ENCODE measurements around the gene SCYGR8. TPM values are rescaled to one million over a fixed set of nuclear protein-coding genes. Genes with fewer than 3 reads are reported as not detected.

The SCYGR8 gene
- total RNA-seq, 1 donor from 2014 or later, result not detected

DNA sequence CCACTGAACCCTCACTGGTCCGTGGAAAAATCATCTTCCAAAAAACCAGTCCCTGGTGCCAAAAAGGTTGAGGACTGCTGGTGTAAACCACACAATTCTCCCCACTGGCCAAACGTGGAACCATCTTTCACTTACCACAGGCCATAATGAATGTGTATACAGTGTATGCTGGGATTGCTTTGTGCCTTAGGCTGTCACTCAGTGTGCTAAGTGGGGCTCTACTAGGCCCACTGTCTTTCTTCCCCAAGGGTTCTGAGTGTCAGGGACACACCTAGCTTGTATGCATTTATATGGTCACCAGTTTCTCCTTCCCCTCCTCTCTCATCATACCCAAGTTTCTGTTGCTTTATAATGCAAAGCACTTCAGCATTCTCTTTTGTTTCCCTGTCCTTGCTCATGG, 27.2 kb downstream of the SCYGR8 start:
- Mint-ChIP-seq H3K36me3 (ENCODE audit: insufficient read depth) (no peaks in the 10 kb centered on the region), H3K4me3 (ENCODE audit: low read depth) (no peak overlapping the region), H3K27me3 (no peaks in the 10 kb centered on the region), H3K27ac (no peak overlapping the region), H3K4me1 (ENCODE audit: low read depth) (peaks cover 26% of the 10 kb centered on the region), H3K9me3 (ENCODE audit: low read depth) (no peaks in the 10 kb centered on the region)
- DNase-seq (ENCODE audit: low spot score, unreplicated experiment), result no peak
- TF ChIP-seq CTCF (IDR thresholded peaks at IDR 0.05; ENCODE audit: unreplicated experiment), result no peak

DNA sequence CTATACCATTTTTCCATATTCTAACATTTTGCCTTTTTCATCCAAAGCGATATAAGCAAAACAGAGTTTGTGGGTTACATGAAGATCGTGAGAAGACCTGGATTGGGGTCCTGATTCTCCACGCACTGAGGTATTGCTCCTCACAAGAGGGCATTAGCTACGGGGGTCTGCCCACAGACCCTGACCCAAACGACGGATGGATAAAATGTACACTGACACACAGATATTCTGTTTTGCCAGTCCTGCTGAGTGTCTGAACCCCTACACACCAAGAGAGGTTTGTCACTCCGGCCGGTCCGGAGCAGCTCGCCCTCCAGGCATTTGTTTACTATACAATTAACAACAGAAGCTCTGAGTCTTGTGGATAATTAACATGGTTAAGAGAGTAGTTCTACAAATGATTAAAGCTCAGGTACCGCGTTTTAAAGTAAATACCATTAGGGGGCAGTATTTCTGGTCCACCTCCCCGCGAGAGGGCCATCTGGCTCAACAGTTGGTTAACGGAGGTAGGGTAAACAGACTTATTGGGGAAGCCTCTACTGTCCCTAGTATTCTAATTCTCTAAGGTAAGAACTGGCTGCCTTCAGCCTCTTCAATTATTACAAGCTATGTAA, 28.4 kb downstream of the SCYGR8 start:
- no peak for DNase-seq (ENCODE audit: low spot score, unreplicated experiment)
- H3K9me3 Mint-ChIP-seq (ENCODE audit: low read depth), result peaks cover 3% of the 10 kb centered on the region
- peak overlapping the region; percentile 20 for H3K4me3 Mint-ChIP-seq (ENCODE audit: low read depth)
- H3K36me3 Mint-ChIP-seq (ENCODE audit: insufficient read depth), result no peaks in the 10 kb centered on the region
- no peak overlapping the region for H3K27ac Mint-ChIP-seq
- TF ChIP-seq CTCF (IDR thresholded peaks at IDR 0.05; ENCODE audit: unreplicated experiment), result peak; percentile 48
- H3K27me3 Mint-ChIP-seq, result no peaks in the 10 kb centered on the region
- H3K4me1 Mint-ChIP-seq (ENCODE audit: low read depth), result peaks cover 26% of the 10 kb centered on the region

- no peaks in the 10 kb centered on the region for H3K36me3 Mint-ChIP-seq (ENCODE audit: insufficient read depth)
- H3K4me1 Mint-ChIP-seq (ENCODE audit: low read depth), result peaks cover 26% of the 10 kb centered on the region
- DNase-seq (ENCODE audit: low spot score, unreplicated experiment), result no peak
- H3K9me3 Mint-ChIP-seq (ENCODE audit: low read depth), result peaks cover 3% of the 10 kb centered on the region
- TF ChIP-seq CTCF (IDR thresholded peaks at IDR 0.05; ENCODE audit: unreplicated experiment), result no peak
- H3K27me3 Mint-ChIP-seq, result no peaks in the 10 kb centered on the region
- peak overlapping the region; percentile 38 for H3K27ac Mint-ChIP-seq
- H3K4me3 Mint-ChIP-seq (ENCODE audit: low read depth), result no peak overlapping the region
Observed at GRCh38 chr2:227774895-227775842, 29.5 kb downstream of the SCYGR8 start.

DNA sequence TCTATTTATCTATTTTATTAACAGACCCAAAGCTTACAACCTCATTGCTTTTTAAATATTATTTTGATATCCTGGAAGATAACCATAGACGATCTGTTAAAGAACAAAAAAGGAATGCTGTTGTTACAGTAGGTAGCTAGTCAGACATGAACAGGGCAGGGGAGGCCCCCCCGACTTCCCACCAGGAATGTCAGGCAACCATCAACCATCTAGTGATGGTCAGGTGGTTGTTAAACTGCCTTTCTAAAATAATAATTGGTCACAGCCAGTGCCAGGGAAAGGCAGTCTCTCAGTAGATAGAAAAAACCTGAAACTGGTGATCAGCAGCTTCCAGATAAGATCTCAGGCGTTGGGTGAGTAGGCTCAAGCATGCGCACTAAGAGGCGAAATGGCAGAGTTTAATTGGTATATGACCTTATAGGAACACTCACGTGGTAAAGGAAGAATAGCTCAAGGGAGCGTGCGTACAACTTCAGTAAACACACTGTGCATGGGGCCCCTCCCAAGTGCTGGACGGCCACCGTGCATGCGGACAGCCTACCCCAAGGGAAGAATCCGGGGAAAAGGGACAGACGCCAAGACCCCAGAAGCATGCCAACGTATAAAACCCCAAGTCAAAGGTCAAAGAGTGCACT, 35.4 kb downstream of the SCYGR8 start:
- H3K4me3 Mint-ChIP-seq (ENCODE audit: low read depth), result no peak overlapping the region
- TF ChIP-seq CTCF (IDR thresholded peaks at IDR 0.05; ENCODE audit: unreplicated experiment), result no peak
- DNase-seq (ENCODE audit: low spot score, unreplicated experiment), result no peak
- H3K9me3 Mint-ChIP-seq (ENCODE audit: low read depth), result peaks cover 3% of the 10 kb centered on the region
- H3K36me3 Mint-ChIP-seq (ENCODE audit: insufficient read depth), result no peaks in the 10 kb centered on the region
- H3K4me1 Mint-ChIP-seq (ENCODE audit: low read depth), result peaks cover 9% of the 10 kb centered on the region
- no peak overlapping the region for H3K27ac Mint-ChIP-seq
- no peaks in the 10 kb centered on the region for H3K27me3 Mint-ChIP-seq

- H3K27me3 Mint-ChIP-seq, result no peaks in the 10 kb centered on the region
- DNase-seq (ENCODE audit: low spot score, unreplicated experiment), result no peak
- no peak overlapping the region for H3K4me3 Mint-ChIP-seq (ENCODE audit: low read depth)
- H3K9me3 Mint-ChIP-seq (ENCODE audit: low read depth), result peaks cover 3% of the 10 kb centered on the region
- H3K36me3 Mint-ChIP-seq (ENCODE audit: insufficient read depth), result no peaks in the 10 kb centered on the region
- peaks cover 9% of the 10 kb centered on the region for H3K4me1 Mint-ChIP-seq (ENCODE audit: low read depth)
- H3K27ac Mint-ChIP-seq, result no peak overlapping the region
- TF ChIP-seq CTCF (IDR thresholded peaks at IDR 0.05; ENCODE audit: unreplicated experiment), result no peak
Observed at GRCh38 chr2:227781841-227782240, 36.1 kb downstream of the SCYGR8 start.

Measured in progenitor cell of endocrine pancreas (in vitro differentiated cells).